WTC11 (cell line): ENCODE data around the gene PLPP2. TPM values are rescaled to one million over a fixed set of nuclear protein-coding genes. Genes with fewer than 3 reads are reported as not detected.

Experiments
- ATAC-seq: fragments of 200-7000 bp; cut with Tn5 transposase; 2 replicates; pipeline ENCODE4 v1.10.0; 2021; ENCODE audit warnings: mild to moderate bottlenecking, moderate library complexity
- CTCF ChIA-PET: fragments of 300-600 bp; sonication (Branson Sonifier 250); formaldehyde crosslinking; loops from one replicate; lab custom pipeline; 2021; ENCODE audit warnings: antibody characterized with exemption; lab: Charles Lee
- POLR2A ChIA-PET: fragments of 350-600 bp; sonication (Branson Sonifier 250); formaldehyde crosslinking; loops from one replicate; lab custom pipeline; 2021; ENCODE audit warnings: antibody characterized with exemption; lab: Charles Lee
- DNase-seq: peaks from one replicate; pipeline ENCODE4 v3.0.0; 2021; ENCODE audit warnings: low spot score
- H3K27ac Mint-ChIP-seq: 2 replicates; pipeline ENCODE4 v1.8.0; 2021; ENCODE audit warnings: mixed read lengths
- H3K27me3 Mint-ChIP-seq: 2 replicates; pipeline ENCODE4 v1.8.0; 2021; ENCODE audit warnings: low read depth, mild to moderate bottlenecking, moderate library complexity, mixed read lengths
- H3K36me3 Mint-ChIP-seq: 2 replicates; pipeline ENCODE4 v1.8.0; 2021; ENCODE audit warnings: mixed read lengths
- H3K4me1 Mint-ChIP-seq: 2 replicates; pipeline ENCODE4 v1.8.0; 2022; ENCODE audit warnings: mixed read lengths
- H3K4me3 Mint-ChIP-seq: 2 replicates; pipeline ENCODE4 v1.8.0; 2021; ENCODE audit warnings: mild to moderate bottlenecking, moderate library complexity, mixed read lengths
- H3K9me3 Mint-ChIP-seq: 2 replicates; pipeline ENCODE4 v1.8.0; 2021; ENCODE audit warnings: mixed read lengths
- AR ChIP-seq: fragments of 250-450 bp; sonication (Bioruptor Pico); IDR thresholded peaks from 2 replicates; pipeline ENCODE4 v1.9.0; 2021; ENCODE audit warnings: mild to moderate bottlenecking
- ATF3 ChIP-seq: sonication (generic); formaldehyde crosslinking; conservative IDR thresholded peaks from 2 replicates; pipeline ENCODE4 v1.8.1; 2022; ENCODE audit warnings: mild to moderate bottlenecking, missing genetic modification reagents
- FOXK1 ChIP-seq: sonication (generic); formaldehyde crosslinking; IDR thresholded peaks from 2 replicates; pipeline ENCODE4 v1.8.0; 2022; ENCODE audit warnings: mild to moderate bottlenecking, moderate library complexity, missing genetic modification reagents
- GRHL2 ChIP-seq: fragments of 250-450 bp; sonication (Bioruptor Pico); IDR thresholded peaks from 2 replicates; pipeline ENCODE4 v1.8.0; 2022; ENCODE audit warnings: mild to moderate bottlenecking, moderate library complexity; ENCODE audit not compliant: insufficient replicate concordance, severe bottlenecking
- GTF2I ChIP-seq: fragments of 250-450 bp; sonication (Bioruptor Pico); conservative IDR thresholded peaks from 2 replicates; pipeline ENCODE4 v1.4.0; 2021; ENCODE audit warnings: mild to moderate bottlenecking
- KAT7 ChIP-seq: sonication (generic); formaldehyde crosslinking; IDR thresholded peaks from 2 replicates; pipeline ENCODE4 v1.8.1; 2023; ENCODE audit warnings: missing genetic modification reagents, mild to moderate bottlenecking, borderline replicate concordance
- NFE2L1 ChIP-seq: sonication (generic); formaldehyde crosslinking; IDR thresholded peaks from 2 replicates; pipeline ENCODE4 v1.8.1; 2023; ENCODE audit warnings: missing genetic modification reagents
- NR2C2 ChIP-seq: sonication (generic); formaldehyde crosslinking; IDR thresholded peaks from 2 replicates; pipeline ENCODE4 v1.8.0; 2022; ENCODE audit warnings: mild to moderate bottlenecking, missing genetic modification reagents
- SMAD4 ChIP-seq: sonication (generic); formaldehyde crosslinking; IDR thresholded peaks from 2 replicates; pipeline ENCODE4 v1.8.0; 2022; ENCODE audit warnings: mild to moderate bottlenecking, missing genetic modification reagents
- SP1 ChIP-seq: sonication (generic); formaldehyde crosslinking; conservative IDR thresholded peaks from 2 replicates; pipeline ENCODE4 v1.8.1; 2022; ENCODE audit warnings: missing genetic modification reagents
- USF2 ChIP-seq: sonication (generic); formaldehyde crosslinking; IDR thresholded peaks from 2 replicates; pipeline ENCODE4 v1.8.1; 2023; ENCODE audit warnings: mild to moderate bottlenecking, missing genetic modification reagents, moderate library complexity
- ZNF263 ChIP-seq: sonication (generic); formaldehyde crosslinking; IDR thresholded peaks from 2 replicates; pipeline ENCODE4 v1.8.1; 2022; ENCODE audit warnings: low read depth, mild to moderate bottlenecking, moderate library complexity, missing genetic modification reagents
- ZNF416 ChIP-seq: fragments of 250-450 bp; sonication (Bioruptor Pico); IDR thresholded peaks from 2 replicates; pipeline ENCODE4 v1.9.0; 2021; ENCODE audit warnings: mild to moderate bottlenecking, inconsistent platforms
- ZNF423 ChIP-seq: fragments of 250-450 bp; sonication (Bioruptor Pico); IDR thresholded peaks from 2 replicates; pipeline ENCODE4 v2.1.2; 2022; ENCODE audit warnings: mild to moderate bottlenecking, moderate library complexity
- total RNA-seq: library from RNA; stranded (reverse); gene quantifications from 3 replicates; pipeline ENCODE4 v1.2.3, GENCODE V29; 2021
- TF ChIP-seq, protein P1 (sequence below): fragments of 250-450 bp; sonication (Bioruptor Pico); IDR thresholded peaks from 2 replicates; pipeline ENCODE4 v1.9.0; 2021; ENCODE audit warnings: mild to moderate bottlenecking, borderline replicate concordance
- TF ChIP-seq, protein P2 (sequence below): sonication (generic); formaldehyde crosslinking; IDR thresholded peaks from 2 replicates; pipeline ENCODE4 v1.8.0; 2023; ENCODE audit warnings: missing genetic modification reagents
- TF ChIP-seq, protein P3 (sequence below): sonication (generic); formaldehyde crosslinking; IDR thresholded peaks from 2 replicates; pipeline ENCODE4 v1.8.1; 2023; ENCODE audit warnings: mild to moderate bottlenecking, moderate library complexity, missing genetic modification reagents

PLPP2 gene
- total RNA-seq, 1 experiment from 2014 or later: 78.7 TPM

DNA sequence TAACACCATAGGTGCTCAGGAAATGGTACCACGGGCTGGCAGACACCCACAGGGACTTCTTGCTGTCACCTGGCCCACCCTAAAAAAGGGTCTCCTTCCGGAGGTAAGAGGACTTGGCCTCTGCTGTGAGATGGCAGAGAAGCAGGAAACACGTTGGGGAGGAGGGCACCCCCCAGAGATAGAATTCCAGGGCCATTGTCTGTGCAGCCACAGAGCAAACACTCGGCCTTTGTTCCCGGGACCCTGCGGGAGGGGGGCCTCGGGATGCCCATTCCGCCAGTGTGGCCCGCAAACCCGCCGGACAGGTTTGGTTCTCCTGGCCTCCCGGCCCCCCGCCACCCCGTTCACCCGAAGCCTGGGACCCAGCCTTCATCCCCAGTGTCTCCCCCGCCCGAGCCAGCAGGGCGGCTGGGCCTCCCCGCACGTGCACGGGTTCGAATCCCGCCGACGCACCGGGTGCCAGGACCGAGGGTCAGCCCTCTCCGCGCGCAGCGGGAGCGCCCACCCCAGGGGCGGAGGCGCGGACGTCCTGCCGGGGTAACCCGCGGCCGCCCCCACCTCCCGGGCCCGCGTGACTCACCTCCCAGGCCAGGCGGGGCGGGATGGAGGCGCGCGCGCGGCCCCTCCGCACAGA is 714 bp downstream of the PLPP2 start (continued):
- TF ChIP-seq ATF3 (CRISPR knock-in tag): no peak
- peak; percentile 83 for TF ChIP-seq ZNF423 (CRISPR knock-in tag)
- 0 out of 2 replicates have a peak, but pooled peaks have one; percentile 17 for TF ChIP-seq GTF2I (CRISPR knock-in tag)
- TF ChIP-seq USF2 (CRISPR knock-in tag): no peak
- TF ChIP-seq FOXK1 (CRISPR knock-in tag): peak; percentile 46; the same call in 1 of the 2 replicates
- no peak for TF ChIP-seq ZNF416 (CRISPR knock-in tag)

GRCh38 chr19:289651-290371 is 1.4 kb downstream of the PLPP2 start:
- POLR2A ChIA-PET: no interaction called here
- CTCF ChIA-PET: interaction anchor here (1.2 kb wide), 1 partner anchor 221 kb away, joined by 4 read pairs; no protein-coding TSS in a partner anchor
- TF ChIP-seq NFE2L1 (CRISPR knock-in tag): 0 out of 2 replicates have a peak, but pooled peaks have one; percentile 87
- TF ChIP-seq ZNF263 (CRISPR knock-in tag): no peak
- TF ChIP-seq, protein P1, sequence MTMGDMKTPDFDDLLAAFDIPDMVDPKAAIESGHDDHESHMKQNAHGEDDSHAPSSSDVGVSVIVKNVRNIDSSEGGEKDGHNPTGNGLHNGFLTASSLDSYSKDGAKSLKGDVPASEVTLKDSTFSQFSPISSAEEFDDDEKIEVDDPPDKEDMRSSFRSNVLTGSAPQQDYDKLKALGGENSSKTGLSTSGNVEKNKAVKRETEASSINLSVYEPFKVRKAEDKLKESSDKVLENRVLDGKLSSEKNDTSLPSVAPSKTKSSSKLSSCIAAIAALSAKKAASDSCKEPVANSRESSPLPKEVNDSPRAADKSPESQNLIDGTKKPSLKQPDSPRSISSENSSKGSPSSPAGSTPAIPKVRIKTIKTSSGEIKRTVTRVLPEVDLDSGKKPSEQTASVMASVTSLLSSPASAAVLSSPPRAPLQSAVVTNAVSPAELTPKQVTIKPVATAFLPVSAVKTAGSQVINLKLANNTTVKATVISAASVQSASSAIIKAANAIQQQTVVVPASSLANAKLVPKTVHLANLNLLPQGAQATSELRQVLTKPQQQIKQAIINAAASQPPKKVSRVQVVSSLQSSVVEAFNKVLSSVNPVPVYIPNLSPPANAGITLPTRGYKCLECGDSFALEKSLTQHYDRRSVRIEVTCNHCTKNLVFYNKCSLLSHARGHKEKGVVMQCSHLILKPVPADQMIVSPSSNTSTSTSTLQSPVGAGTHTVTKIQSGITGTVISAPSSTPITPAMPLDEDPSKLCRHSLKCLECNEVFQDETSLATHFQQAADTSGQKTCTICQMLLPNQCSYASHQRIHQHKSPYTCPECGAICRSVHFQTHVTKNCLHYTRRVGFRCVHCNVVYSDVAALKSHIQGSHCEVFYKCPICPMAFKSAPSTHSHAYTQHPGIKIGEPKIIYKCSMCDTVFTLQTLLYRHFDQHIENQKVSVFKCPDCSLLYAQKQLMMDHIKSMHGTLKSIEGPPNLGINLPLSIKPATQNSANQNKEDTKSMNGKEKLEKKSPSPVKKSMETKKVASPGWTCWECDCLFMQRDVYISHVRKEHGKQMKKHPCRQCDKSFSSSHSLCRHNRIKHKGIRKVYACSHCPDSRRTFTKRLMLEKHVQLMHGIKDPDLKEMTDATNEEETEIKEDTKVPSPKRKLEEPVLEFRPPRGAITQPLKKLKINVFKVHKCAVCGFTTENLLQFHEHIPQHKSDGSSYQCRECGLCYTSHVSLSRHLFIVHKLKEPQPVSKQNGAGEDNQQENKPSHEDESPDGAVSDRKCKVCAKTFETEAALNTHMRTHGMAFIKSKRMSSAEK: 0 out of 2 replicates have a peak, but pooled peaks have one; percentile 12
- TF ChIP-seq SP1 (CRISPR knock-in tag): no peak
- TF ChIP-seq USF2 (CRISPR knock-in tag): peak; percentile 3; the same call in 1 of the 2 replicates
- Mint-ChIP-seq H3K36me3 (peaks cover 15% of the 10 kb centered on the region), H3K27ac (peak overlapping the region; percentile 100), H3K4me1 (peaks cover 36% of the 10 kb centered on the region), H3K4me3 (peak overlapping the region; percentile 81), H3K27me3 (peaks cover 13% of the 10 kb centered on the region), H3K9me3 (no peaks in the 10 kb centered on the region)
- ATAC-seq (peak; percentile 66), DNase-seq (peak; percentile 70)

DNA sequence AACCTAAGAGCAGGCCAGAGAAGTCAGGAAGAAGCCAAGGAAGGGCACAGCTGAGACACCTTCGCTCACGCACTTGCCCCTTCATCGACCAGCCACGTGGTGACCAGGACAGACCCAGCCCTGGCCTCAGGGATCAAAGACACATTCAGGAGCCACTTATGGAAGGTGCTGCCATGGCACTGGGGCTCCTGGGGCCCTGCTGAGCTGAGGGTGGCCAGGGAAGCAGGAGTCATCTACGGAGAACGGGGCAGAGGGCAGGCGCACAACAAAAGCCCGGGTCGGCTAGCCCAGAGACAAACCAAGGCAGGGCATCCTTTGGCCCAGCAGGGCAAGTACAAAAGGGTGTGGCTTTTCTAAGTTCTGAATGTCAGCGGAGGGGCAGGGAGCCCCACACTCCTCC is 2.3 kb downstream of the PLPP2 start:
- POLR2A ChIA-PET: no interaction called here
- H3K27ac Mint-ChIP-seq: peak overlapping the region; percentile 100
- peak overlapping the region; percentile 81 for H3K4me3 Mint-ChIP-seq
- H3K36me3 Mint-ChIP-seq: peaks cover 18% of the 10 kb centered on the region
- H3K9me3 Mint-ChIP-seq: no peaks in the 10 kb centered on the region
- peaks cover 6% of the 10 kb centered on the region; the same call in 1 of the 2 replicates for H3K27me3 Mint-ChIP-seq
- no peak for TF ChIP-seq KAT7 (CRISPR knock-in tag)
- no peak for TF ChIP-seq SMAD4 (CRISPR knock-in tag)
- TF ChIP-seq, protein P2, sequence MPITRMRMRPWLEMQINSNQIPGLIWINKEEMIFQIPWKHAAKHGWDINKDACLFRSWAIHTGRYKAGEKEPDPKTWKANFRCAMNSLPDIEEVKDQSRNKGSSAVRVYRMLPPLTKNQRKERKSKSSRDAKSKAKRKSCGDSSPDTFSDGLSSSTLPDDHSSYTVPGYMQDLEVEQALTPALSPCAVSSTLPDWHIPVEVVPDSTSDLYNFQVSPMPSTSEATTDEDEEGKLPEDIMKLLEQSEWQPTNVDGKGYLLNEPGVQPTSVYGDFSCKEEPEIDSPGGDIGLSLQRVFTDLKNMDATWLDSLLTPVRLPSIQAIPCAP (CRISPR knock-in tag): no peak
- TF ChIP-seq ATF3 (CRISPR knock-in tag): no peak
- TF ChIP-seq, protein P3, sequence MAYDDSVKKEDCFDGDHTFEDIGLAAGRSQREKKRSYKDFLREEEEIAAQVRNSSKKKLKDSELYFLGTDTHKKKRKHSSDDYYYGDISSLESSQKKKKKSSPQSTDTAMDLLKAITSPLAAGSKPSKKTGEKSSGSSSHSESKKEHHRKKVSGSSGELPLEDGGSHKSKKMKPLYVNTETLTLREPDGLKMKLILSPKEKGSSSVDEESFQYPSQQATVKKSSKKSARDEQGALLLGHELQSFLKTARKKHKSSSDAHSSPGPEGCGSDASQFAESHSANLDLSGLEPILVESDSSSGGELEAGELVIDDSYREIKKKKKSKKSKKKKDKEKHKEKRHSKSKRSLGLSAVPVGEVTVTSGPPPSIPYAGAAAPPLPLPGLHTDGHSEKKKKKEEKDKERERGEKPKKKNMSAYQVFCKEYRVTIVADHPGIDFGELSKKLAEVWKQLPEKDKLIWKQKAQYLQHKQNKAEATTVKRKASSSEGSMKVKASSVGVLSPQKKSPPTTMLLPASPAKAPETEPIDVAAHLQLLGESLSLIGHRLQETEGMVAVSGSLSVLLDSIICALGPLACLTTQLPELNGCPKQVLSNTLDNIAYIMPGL: no peak
- no peak for TF ChIP-seq GRHL2 (CRISPR knock-in tag)
- TF ChIP-seq NR2C2 (CRISPR knock-in tag): no peak
- no peak for TF ChIP-seq AR (CRISPR knock-in tag)
- TF ChIP-seq, all 79 proteins: peak for 0
- H3K4me1 Mint-ChIP-seq: peaks cover 27% of the 10 kb centered on the region
- ATAC-seq: no peak
- no peak for DNase-seq
- CTCF ChIA-PET: interaction anchor here (1.2 kb wide), 1 partner anchor 222 kb away, joined by 4 read pairs; no protein-coding TSS in a partner anchor
